RWPE2 (cell line): ENCODE measurements around the gene KLC1.

Experiments
- ATAC-seq: fragments of 200-7000 bp; cut with Tn5 transposase; 3 replicates; pipeline ENCODE4 v1.9.1; 2021; ENCODE audit warnings: low read depth
- DNase-seq: peaks from one replicate; pipeline ENCODE4 v3.0.0-alpha.2; 2020; ENCODE audit warnings: low spot score
- H3K27ac ChIP-seq: fragments of 450-650 bp; 2 replicates; pipeline ENCODE4 v1.5.1; 2017; ENCODE audit warnings: mild to moderate bottlenecking; ENCODE audit not compliant: poor library complexity, severe bottlenecking
- H3K27me3 ChIP-seq: fragments of 250-450 bp; sonication (Bioruptor Pico); 2 replicates; pipeline ENCODE4 v1.5.1; 2021; ENCODE audit warnings: mild to moderate bottlenecking, moderate library complexity; ENCODE audit not compliant: insufficient read depth, poor library complexity, severe bottlenecking
- H3K36me3 ChIP-seq: fragments of 250-450 bp; sonication (Bioruptor Pico); 2 replicates; pipeline ENCODE4 v1.5.1; 2020; ENCODE audit warnings: low read depth, mild to moderate bottlenecking, moderate library complexity
- H3K4me1 ChIP-seq: fragments of 250-450 bp; sonication (Bioruptor Pico); 2 replicates; pipeline ENCODE4 v1.5.1; 2021; ENCODE audit warnings: mild to moderate bottlenecking, moderate library complexity; ENCODE audit not compliant: insufficient read depth, poor library complexity, severe bottlenecking
- H3K4me3 ChIP-seq: fragments of 250-450 bp; sonication (Bioruptor Pico); 2 replicates; pipeline ENCODE4 v1.5.1; 2021; ENCODE audit warnings: mild to moderate bottlenecking, moderate library complexity; ENCODE audit not compliant: severe bottlenecking
- H3K9me3 ChIP-seq: fragments of 250-450 bp; sonication (Bioruptor Pico); 2 replicates; pipeline ENCODE4 v1.5.1; 2021; ENCODE audit warnings: mild to moderate bottlenecking, moderate library complexity; ENCODE audit not compliant: severe bottlenecking
- CTCF ChIP-seq: fragments of 450-650 bp; IDR thresholded peaks from one replicate; pipeline ENCODE4 v1.5.1; 2017; ENCODE audit warnings: mild to moderate bottlenecking, moderate library complexity; ENCODE audit not compliant: poor library complexity, severe bottlenecking

KLC1 gene

GRCh38 chr14:103700753-103701490, 71.9 kb downstream of the KLC1 start:
- Histone ChIP-seq H3K27me3 (no peaks in the 10 kb centered on the region), H3K4me1 (no peaks in the 10 kb centered on the region), H3K9me3 (no peaks in the 10 kb centered on the region), H3K4me3 (no peak overlapping the region), H3K36me3 (peaks cover 84% of the 10 kb centered on the region), H3K27ac (no peak overlapping the region)
- no peak for DNase-seq
- no peak for ATAC-seq
- no peak for TF ChIP-seq CTCF

GRCh38 chr14:103702095-103702494, 73.1 kb downstream of the KLC1 start:
- H3K9me3 ChIP-seq, result no peaks in the 10 kb centered on the region
- no peaks in the 10 kb centered on the region for H3K4me1 ChIP-seq
- no peak for DNase-seq
- H3K4me3 ChIP-seq, result no peak overlapping the region
- no peak for ATAC-seq
- no peak overlapping the region for H3K27ac ChIP-seq
- TF ChIP-seq CTCF, result no peak
- no peaks in the 10 kb centered on the region for H3K27me3 ChIP-seq
- H3K36me3 ChIP-seq, result peaks cover 89% of the 10 kb centered on the region

- Histone ChIP-seq H3K4me1 (no peaks in the 10 kb centered on the region), H3K9me3 (no peaks in the 10 kb centered on the region), H3K36me3 (peaks cover 89% of the 10 kb centered on the region), H3K27ac (no peak overlapping the region), H3K4me3 (no peak overlapping the region), H3K27me3 (no peaks in the 10 kb centered on the region)
- no peak for TF ChIP-seq CTCF
- no peak for DNase-seq
- no peak for ATAC-seq
These were observed 73.8 kb downstream of the KLC1 start for GRCh38 chr14:103702497-103703432.

- Histone ChIP-seq H3K4me3 (no peak overlapping the region), H3K9me3 (no peaks in the 10 kb centered on the region), H3K27ac (no peak overlapping the region), H3K4me1 (no peaks in the 10 kb centered on the region), H3K36me3 (peaks cover 89% of the 10 kb centered on the region), H3K27me3 (no peaks in the 10 kb centered on the region)
- TF ChIP-seq CTCF, result no peak
- DNase-seq, result no peak
- ATAC-seq, result no peak
These were observed 74.7 kb downstream of the KLC1 start for GRCh38 chr14:103703433-103704385.
